ENCODE data around the gene DNAJC17. TPM values are rescaled to one million over a fixed set of nuclear protein-coding genes. Genes with fewer than 3 reads are reported as not detected.

Gene DNAJC17
- total RNA-seq, 1 donor from 2014 or later = 14.0 TPM

DNA sequence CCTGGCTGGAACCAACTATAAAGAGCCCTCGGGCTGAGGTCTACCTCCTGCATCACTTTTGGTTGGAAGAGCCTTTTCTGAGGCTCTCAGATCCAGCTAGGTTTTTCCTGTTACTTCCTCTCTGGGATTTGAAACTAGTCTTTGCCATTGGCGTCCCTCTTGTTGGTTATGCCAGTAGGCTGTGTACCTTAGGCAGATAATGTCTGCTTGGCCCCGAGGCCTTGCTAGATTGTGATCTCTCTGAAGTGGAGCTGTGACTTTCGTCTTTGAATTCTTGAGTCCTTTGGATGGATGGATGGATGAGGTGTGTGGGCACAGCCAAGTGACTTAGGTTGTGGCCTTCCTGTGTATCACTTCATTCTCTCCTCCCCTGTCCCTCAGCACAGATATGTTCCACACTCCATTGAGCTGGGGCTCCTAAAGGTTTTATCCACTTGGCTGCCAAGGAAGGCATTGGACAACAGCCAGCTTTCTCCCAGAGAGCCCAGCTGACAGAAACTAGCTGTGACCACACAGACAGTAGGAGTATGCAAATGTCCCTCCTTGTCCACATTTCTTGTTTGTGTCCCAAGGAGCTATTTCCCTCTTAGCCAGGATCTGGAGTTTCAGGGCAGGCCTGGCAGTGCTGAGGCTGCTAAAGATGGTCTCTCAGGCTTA is 7.9 kb upstream of the DNAJC17 start:
- no peak for TF ChIP-seq POLR2A (IDR thresholded peaks at IDR 0.05)
- TF ChIP-seq POLR2AphosphoS5 (IDR thresholded peaks at IDR 0.05; ENCODE audit: insufficient read depth in 1 of 2, low read depth in 1 of 2) = no peak
- no peak for TF ChIP-seq CTCF (IDR thresholded peaks at IDR 0.05)
- DNase-seq (ENCODE audit: extremely low spot score in 2 of 2) = no peak
- no peaks in the 10 kb centered on the region for H3K9me3 ChIP-seq
- H3K4me3 ChIP-seq = no peak overlapping the region
- peaks cover 0 to 23% of the 10 kb centered on the region in 2 donors for H3K36me3 ChIP-seq
- intact Hi-C loops (cut with DNase I) = no loop called here
- H3K4me1 ChIP-seq = no peaks in the 10 kb centered on the region
- H3K27ac ChIP-seq = no peak overlapping the region
- H3K27me3 ChIP-seq = no peaks in the 10 kb centered on the region

DNA sequence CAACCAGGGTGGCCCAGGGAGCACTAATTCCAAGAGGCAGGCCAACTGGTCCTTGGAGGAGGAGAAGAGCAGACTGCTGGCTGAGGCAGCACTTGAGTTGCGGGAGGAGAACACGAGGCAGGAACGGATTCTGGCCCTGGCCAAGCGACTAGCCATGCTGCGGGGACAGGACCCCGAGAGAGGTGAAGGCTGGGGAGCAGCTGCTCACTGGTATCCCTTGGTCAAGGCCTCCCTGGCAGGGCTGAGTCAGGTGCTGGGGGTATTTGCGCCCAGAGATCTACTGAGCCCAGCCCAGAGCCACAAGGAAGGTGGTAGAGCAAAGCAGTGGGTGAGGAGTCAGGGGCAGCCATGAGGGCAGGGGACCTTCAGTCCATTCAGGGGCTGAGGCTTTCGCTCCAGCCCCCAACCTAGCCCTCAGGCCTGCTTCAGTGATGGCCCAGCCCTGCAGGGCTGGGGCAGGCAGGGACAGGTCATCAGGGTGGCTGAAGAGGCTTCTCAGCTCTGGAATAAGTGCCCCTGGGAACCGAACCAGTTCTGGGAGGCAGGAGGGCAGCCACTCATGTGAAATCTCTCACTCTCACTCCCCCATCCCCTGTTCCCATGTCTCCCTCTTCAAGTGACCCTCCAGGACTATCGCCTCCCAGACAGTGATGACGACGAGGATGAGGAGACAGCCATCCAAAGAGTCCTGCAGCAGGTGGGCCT is 5.6 kb upstream of the DNAJC17 start:
- Histone ChIP-seq H3K36me3 (peaks cover 0 to 23% of the 10 kb centered on the region in 2 donors), H3K4me1 (peaks cover 13% of the 10 kb centered on the region), H3K4me3 (no peak overlapping the region), H3K9me3 (no peaks in the 10 kb centered on the region), H3K27me3 (no peaks in the 10 kb centered on the region), H3K27ac (no peak overlapping the region)
- TF ChIP-seq CTCF (IDR thresholded peaks at IDR 0.05) (no peak), POLR2AphosphoS5 (IDR thresholded peaks at IDR 0.05; ENCODE audit: insufficient read depth in 1 of 2, low read depth in 1 of 2) (no peak)
- intact Hi-C loops (cut with DNase I) = no loop called here
- DNase-seq (ENCODE audit: extremely low spot score in 2 of 2) = no peak

- intact Hi-C loops (cut with DNase I) = loop anchor here (1.0 kb wide), 1 partner anchor 45 kb away; the partner anchor contains the start of gene GCHFR
- Histone ChIP-seq H3K4me1 (peaks cover 31% of the 10 kb centered on the region), H3K9me3 (no peaks in the 10 kb centered on the region), H3K4me3 (no peak overlapping the region), H3K27me3 (no peaks in the 10 kb centered on the region), H3K36me3 (peaks cover 0 to 18% of the 10 kb centered on the region in 2 donors), H3K27ac (no peak overlapping the region)
- no peak for DNase-seq (ENCODE audit: extremely low spot score in 2 of 2)
- TF ChIP-seq POLR2A (IDR thresholded peaks at IDR 0.05) (no peak), POLR2AphosphoS5 (IDR thresholded peaks at IDR 0.05; ENCODE audit: insufficient read depth in 1 of 2, low read depth in 1 of 2) (no peak), CTCF (IDR thresholded peaks at IDR 0.05) (no peak)
Measured at GRCh38 chr15:40808861-40809450, 1.7 kb upstream of the DNAJC17 start.

GRCh38 chr15:40807888-40808461 is 702 bp upstream of the DNAJC17 start:
- Histone ChIP-seq H3K27me3 (no peaks in the 10 kb centered on the region), H3K27ac (peak overlapping the region; percentile 96), H3K9me3 (no peaks in the 10 kb centered on the region), H3K4me1 (peaks cover 35% of the 10 kb centered on the region), H3K36me3 (peaks cover 0 to 12% of the 10 kb centered on the region in 2 donors), H3K4me3 (peak overlapping the region; percentile 69 to 86)
- TF ChIP-seq POLR2A (IDR thresholded peaks at IDR 0.05) = no peak
- TF ChIP-seq CTCF (IDR thresholded peaks at IDR 0.05) = no peak
- DNase-seq (ENCODE audit: extremely low spot score in 2 of 2) = no peak
- intact Hi-C loops (cut with DNase I) = loop anchor here (1.0 kb wide), 1 partner anchor 44 kb away; the partner anchor contains the start of gene GCHFR
